HCT116 (cell line): Measurements from ENCODE around the gene AHRR. TPM values are rescaled to one million over a fixed set of nuclear protein-coding genes. Genes with fewer than 3 reads are reported as not detected.

Experiments used
- ATAC-seq: fragments of 200-7000 bp; cut with Tn5 transposase; 2 replicates; pipeline ENCODE4 v1.9.1; 2020; ENCODE audit warnings: mild to moderate bottlenecking, moderate library complexity
- BruUV-seq: library from RNA; stranded (reverse); fragments of 400-500 nt; replicated peaks from 2 replicates; lab custom pipeline; 2021; lab: Mats Ljungman, UMichigan
- CTCF ChIA-PET: fragments of 300-600 bp; sonication (Branson Sonifier 250); formaldehyde crosslinking; loops from one replicate; lab custom pipeline; 2021; ENCODE audit warnings: antibody characterized with exemption; lab: Charles Lee
- POLR2A ChIA-PET: fragments of 300-600, 350-600 bp; sonication (Branson Sonifier 250); formaldehyde crosslinking; loops from one replicate; lab custom pipeline; 2021; ENCODE audit warnings: antibody characterized with exemption; lab: Charles Lee
- RAD21 ChIA-PET, 2 experiments: fragments of 300-600 bp; sonication (Branson Sonifier 250); formaldehyde crosslinking; loops; one replicate each; lab custom pipeline; 2023; ENCODE audit warnings: low total read pairs in 2 of 2; ENCODE audit not compliant: uncharacterized antibody in 2 of 2, unreplicated experiment in 2 of 2, low non-redundant PET in 1 of 2; lab: Charles Lee
- DNase-seq: peaks from one replicate; pipeline ENCODE4 v3.0.0-alpha.2; 2010; ENCODE audit warnings: low read depth, low spot score
- H2AFZ ChIP-seq: fragments of 200-600 bp; shearing (Covaris generic), sonication (generic); 2 replicates; pipeline ENCODE4 v1.6.1; 2017; ENCODE audit warnings: low read depth, mixed run types, mixed read lengths, antibody characterized with exemption, low read length; ENCODE audit not compliant: poor library complexity, severe bottlenecking
- H3K27ac ChIP-seq: 2 replicates; pipeline ENCODE4 v1.5.1; 2012; ENCODE audit warnings: low read depth, low read length
- H3K27me3 ChIP-seq: fragments of 200-600 bp; sonication (generic); 2 replicates; pipeline ENCODE4 v1.6.1; 2016; ENCODE audit warnings: mixed run types, low read length, mixed read lengths; ENCODE audit not compliant: insufficient read depth
- H3K36me3 ChIP-seq, 2 experiments: fragments of 200-500 bp in 1 of 2; fragments of 200-600 bp in 1 of 2; sonication (Bioruptor generic) in 1 of 2; sonication (generic) in 1 of 2; 2 replicates each; pipeline versions ENCODE4 v1.5.1 to v1.6.1; 2014 to 2016; ENCODE audit warnings: low read length in 2 of 2, inconsistent platforms in 1 of 2, mixed read lengths in 1 of 2, mixed run types in 1 of 2; ENCODE audit not compliant: insufficient read depth in 2 of 2, control insufficient read depth in 1 of 2
- H3K4me1 ChIP-seq, 2 experiments: fragments of 200-600 bp in 1 of 2; sonication (generic) in 1 of 2; 2 replicates each; pipeline versions ENCODE4 v1.5.1 to v1.6.1; 2012 to 2017; ENCODE audit warnings: low read length in 2 of 2, inconsistent platforms in 1 of 2, mild to moderate bottlenecking in 1 of 2, mixed read lengths in 1 of 2, mixed run types in 1 of 2, moderate library complexity in 1 of 2; ENCODE audit not compliant: insufficient read depth in 2 of 2, control insufficient read depth in 1 of 2
- H3K4me2 ChIP-seq: fragments of 200-600 bp; sonication (generic); 2 replicates; pipeline ENCODE4 v1.6.1; 2017; ENCODE audit warnings: mixed run types, low read length, mixed read lengths
- H3K4me3 ChIP-seq, 2 experiments: fragments of 200-600 bp in 1 of 2; sonication (generic) in 1 of 2; replicated peaks in 1 of 2; 2 replicates each; pipeline ENCODE4 v1.5.1; 2011 to 2016; ENCODE audit warnings: low read length in 2 of 2, control low read depth in 1 of 2, low read depth in 1 of 2, mild to moderate bottlenecking in 1 of 2, mixed read lengths in 1 of 2, mixed run types in 1 of 2
- H3K79me2 ChIP-seq: fragments of 200-600 bp; sonication (generic); 2 replicates; pipeline ENCODE4 v1.6.1; 2017; ENCODE audit warnings: mild to moderate bottlenecking, mixed run types, low read length, moderate library complexity, mixed read lengths; ENCODE audit not compliant: insufficient read depth
- H3K9ac ChIP-seq: fragments of 200-600 bp; sonication (generic); 2 replicates; pipeline ENCODE4 v1.6.1; 2016; ENCODE audit warnings: low read length, mixed read lengths
- H3K9me2 ChIP-seq: fragments of 200-600 bp; sonication (generic), shearing (Covaris generic); 2 replicates; pipeline ENCODE4 v1.6.1; 2017; ENCODE audit warnings: mixed run types, mild to moderate bottlenecking, moderate library complexity; ENCODE audit not compliant: insufficient read depth
- H3K9me3 ChIP-seq, 2 experiments: fragments of 200-500 bp in 1 of 2; fragments of 200-600 bp in 1 of 2; sonication (Bioruptor generic) in 1 of 2; sonication (generic) in 1 of 2; 2 replicates each; pipeline ENCODE4 v1.6.1; 2014 to 2017; ENCODE audit warnings: low read length in 2 of 2, mixed read lengths in 2 of 2, inconsistent platforms in 1 of 2, low read depth in 1 of 2, mild to moderate bottlenecking in 1 of 2, mixed run types in 1 of 2, moderate library complexity in 1 of 2; ENCODE audit not compliant: control insufficient read depth in 1 of 2, insufficient read depth in 1 of 2
- H4K20me1 ChIP-seq: fragments of 200-600 bp; sonication (generic), shearing (Covaris generic); 2 replicates; pipeline ENCODE4 v1.6.1; 2017; ENCODE audit warnings: mixed run types, mild to moderate bottlenecking, moderate library complexity; ENCODE audit not compliant: insufficient read depth
- EGR1 ChIP-seq: IDR thresholded peaks from 2 replicates; pipeline ENCODE4 v1.6.1; 2012; ENCODE audit warnings: low read depth
- EZH2 ChIP-seq: fragments of 200-600 bp; sonication (generic); IDR thresholded peaks from 2 replicates; pipeline ENCODE4 v1.6.1; 2017; ENCODE audit warnings: antibody characterized with exemption, mixed run types
- EZH2phosphoT487 ChIP-seq: fragments of 200-600 bp; IDR thresholded peaks from 2 replicates; pipeline ENCODE4 v1.6.1; 2018; ENCODE audit warnings: antibody characterized with exemption, borderline replicate concordance
- RAD21 ChIP-seq: IDR thresholded peaks from 2 replicates; pipeline ENCODE4 v1.6.1; 2012; ENCODE audit warnings: low read depth, mild to moderate bottlenecking
- SP1 ChIP-seq: IDR thresholded peaks from 2 replicates; pipeline ENCODE4 v1.6.1; 2012; ENCODE audit warnings: low read depth
- YY1 ChIP-seq: IDR thresholded peaks from 2 replicates; pipeline ENCODE4 v1.6.1; 2011; ENCODE audit warnings: low read length, low read depth, moderate library complexity, mild to moderate bottlenecking; ENCODE audit not compliant: insufficient replicate concordance; ENCODE audit errors: extremely low read depth
- ZFX ChIP-seq: fragments of 450-650 bp; IDR thresholded peaks from 2 replicates; pipeline ENCODE4 v1.6.1; 2017
- intact Hi-C: fragments of 100-400 bp; cut with micrococcal nuclease; formaldehyde crosslinking; loops from 2 replicates; pipeline ENCODE4 v1.10.0; 2022
- total RNA-seq: library from RNA; stranded (reverse); gene quantifications from one replicate; pipeline ENCODE4 v1.2.1, GENCODE V29; 2021; ENCODE audit not compliant: unreplicated experiment
- TF ChIP-seq, protein P1 (sequence below): IDR thresholded peaks from 2 replicates; pipeline ENCODE4 v1.6.1; 2012
- TF ChIP-seq, protein P2 (sequence below): IDR thresholded peaks from 2 replicates; pipeline ENCODE4 v1.6.1; 2012; ENCODE audit warnings: low read depth

Gene AHRR
- total RNA-seq, 1 experiment from 2014 or later = 12.7 TPM

DNA sequence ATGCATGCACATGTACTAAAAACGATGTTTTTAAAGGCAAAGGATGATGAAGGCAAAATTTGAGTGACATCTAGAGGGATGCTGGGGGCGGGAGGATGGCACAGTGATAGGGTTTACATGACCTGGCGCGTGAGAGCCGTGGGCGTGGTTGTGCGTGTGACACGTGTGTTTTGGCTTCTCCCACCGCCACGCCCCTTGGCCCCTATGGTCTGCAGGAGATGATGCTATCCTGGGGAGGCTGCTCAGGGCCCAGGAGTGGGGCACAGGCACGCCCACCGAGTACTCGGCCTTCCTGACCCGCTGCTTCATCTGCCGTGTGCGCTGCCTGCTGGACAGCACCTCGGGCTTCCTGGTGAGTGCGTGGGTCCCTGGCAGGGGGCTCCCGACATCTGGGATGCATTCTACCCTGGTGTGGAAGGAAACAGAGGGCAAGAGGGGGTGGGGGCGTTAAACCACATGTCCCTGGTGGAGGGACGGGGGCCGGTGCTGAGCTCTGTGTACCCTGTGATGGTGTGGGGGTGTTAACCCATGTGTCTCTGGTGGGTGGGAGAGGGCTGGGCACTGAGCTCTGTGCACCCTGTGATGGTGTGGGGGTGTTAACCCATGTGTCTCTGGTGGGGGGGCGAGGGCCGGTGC lies 102.2 kb downstream of the AHRR start:
- Histone ChIP-seq H2AFZ (no peak overlapping the region), H3K4me1 (peaks cover 0 to 9% of the 10 kb centered on the region in 2 experiments; a peak in 3 of 4 replicates), H3K9me3 (no peaks in the 10 kb centered on the region), H3K27ac (no peak overlapping the region), H3K27me3 (no peaks in the 10 kb centered on the region), H3K36me3 (no peaks in the 10 kb centered on the region), H3K4me3 (no peak overlapping the region), H3K9ac (no peak overlapping the region), H3K4me2 (no peak overlapping the region), H4K20me1 (no peaks in the 10 kb centered on the region), H3K79me2 (no peaks in the 10 kb centered on the region), H3K9me2 (no peaks in the 10 kb centered on the region)
- ChIA-PET CTCF (interaction anchor here (2.3 kb wide), 1 partner anchor 107 kb away, joined by 22 read pairs; no protein-coding TSS in a partner anchor), POLR2A (interaction anchor here (1.3 kb wide), 1 partner anchor 9 kb away, joined by 3 read pairs; no protein-coding TSS in a partner anchor), RAD21 (no interaction called here)
- DNase-seq (no peak), ATAC-seq (no peak)
- intact Hi-C loops = no loop called here
- TF ChIP-seq, protein P1, sequence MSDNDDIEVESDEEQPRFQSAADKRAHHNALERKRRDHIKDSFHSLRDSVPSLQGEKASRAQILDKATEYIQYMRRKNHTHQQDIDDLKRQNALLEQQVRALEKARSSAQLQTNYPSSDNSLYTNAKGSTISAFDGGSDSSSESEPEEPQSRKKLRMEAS = no peak
- TF ChIP-seq ZFX (no peak), EZH2 (no peak)
- BruUV-seq = no TSS peak

DNA sequence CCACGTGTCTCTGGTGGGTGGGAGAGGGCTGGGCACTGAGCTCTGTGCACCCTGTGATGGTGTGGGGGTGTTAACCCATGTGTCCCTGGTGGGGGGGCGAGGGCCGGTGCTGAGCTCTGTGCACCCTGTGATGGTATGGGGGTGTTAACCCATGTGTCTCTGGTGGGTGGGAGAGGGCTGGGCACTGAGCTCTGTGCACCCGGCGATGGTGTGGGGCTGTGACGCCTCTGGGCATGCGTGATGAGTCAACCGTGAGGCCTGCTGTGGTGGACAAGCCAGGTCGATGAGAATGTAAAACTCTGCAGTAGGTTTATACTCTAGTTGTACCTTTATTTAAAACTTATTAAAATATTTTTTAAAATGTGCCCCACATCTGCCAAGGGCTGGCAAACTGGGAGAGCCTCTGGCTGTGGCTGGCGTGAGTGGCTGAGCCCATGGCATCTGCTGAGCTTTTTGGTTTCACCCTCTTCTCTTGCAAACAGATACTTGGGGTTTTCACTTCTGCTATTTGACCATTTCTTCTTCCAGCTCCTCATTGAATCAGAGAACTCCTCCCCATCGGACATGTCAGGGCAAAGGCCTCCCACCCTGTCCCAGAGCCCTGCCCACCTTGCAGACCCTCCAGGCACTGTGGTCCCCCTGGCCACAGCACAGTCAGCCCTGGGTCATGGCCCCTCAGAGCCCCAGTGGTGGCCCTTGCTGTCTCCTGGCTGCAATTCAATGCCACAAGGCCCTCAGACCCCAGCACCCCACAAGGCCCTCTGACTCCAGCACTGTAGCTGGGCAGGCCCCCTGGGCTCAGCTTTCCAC lies 103.0 kb downstream of the AHRR start:
- ChIA-PET RAD21 (no interaction called here), CTCF (interaction anchor here (1.8 to 2.3 kb wide), 2 partner anchors 11 to 107 kb away, joined by 10 to 22 read pairs; no protein-coding TSS in a partner anchor), POLR2A (interaction anchor here (1.3 kb wide), 1 partner anchor 10 kb away, joined by 3 read pairs; no protein-coding TSS in a partner anchor)
- intact Hi-C loops = no loop called here
- H3K9me3 ChIP-seq = no peaks in the 10 kb centered on the region
- TF ChIP-seq, protein P2, sequence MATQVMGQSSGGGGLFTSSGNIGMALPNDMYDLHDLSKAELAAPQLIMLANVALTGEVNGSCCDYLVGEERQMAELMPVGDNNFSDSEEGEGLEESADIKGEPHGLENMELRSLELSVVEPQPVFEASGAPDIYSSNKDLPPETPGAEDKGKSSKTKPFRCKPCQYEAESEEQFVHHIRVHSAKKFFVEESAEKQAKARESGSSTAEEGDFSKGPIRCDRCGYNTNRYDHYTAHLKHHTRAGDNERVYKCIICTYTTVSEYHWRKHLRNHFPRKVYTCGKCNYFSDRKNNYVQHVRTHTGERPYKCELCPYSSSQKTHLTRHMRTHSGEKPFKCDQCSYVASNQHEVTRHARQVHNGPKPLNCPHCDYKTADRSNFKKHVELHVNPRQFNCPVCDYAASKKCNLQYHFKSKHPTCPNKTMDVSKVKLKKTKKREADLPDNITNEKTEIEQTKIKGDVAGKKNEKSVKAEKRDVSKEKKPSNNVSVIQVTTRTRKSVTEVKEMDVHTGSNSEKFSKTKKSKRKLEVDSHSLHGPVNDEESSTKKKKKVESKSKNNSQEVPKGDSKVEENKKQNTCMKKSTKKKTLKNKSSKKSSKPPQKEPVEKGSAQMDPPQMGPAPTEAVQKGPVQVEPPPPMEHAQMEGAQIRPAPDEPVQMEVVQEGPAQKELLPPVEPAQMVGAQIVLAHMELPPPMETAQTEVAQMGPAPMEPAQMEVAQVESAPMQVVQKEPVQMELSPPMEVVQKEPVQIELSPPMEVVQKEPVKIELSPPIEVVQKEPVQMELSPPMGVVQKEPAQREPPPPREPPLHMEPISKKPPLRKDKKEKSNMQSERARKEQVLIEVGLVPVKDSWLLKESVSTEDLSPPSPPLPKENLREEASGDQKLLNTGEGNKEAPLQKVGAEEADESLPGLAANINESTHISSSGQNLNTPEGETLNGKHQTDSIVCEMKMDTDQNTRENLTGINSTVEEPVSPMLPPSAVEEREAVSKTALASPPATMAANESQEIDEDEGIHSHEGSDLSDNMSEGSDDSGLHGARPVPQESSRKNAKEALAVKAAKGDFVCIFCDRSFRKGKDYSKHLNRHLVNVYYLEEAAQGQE = no peak
- TF ChIP-seq SP1 = no peak
- TF ChIP-seq, protein P1 = no peak
- no peak for TF ChIP-seq EGR1
- no peak for TF ChIP-seq EZH2
- no peak for TF ChIP-seq EZH2phosphoT487
- TF ChIP-seq YY1 = no peak
- no peak for TF ChIP-seq ZFX
- TF ChIP-seq RAD21 = no peak
- H2AFZ ChIP-seq = no peak overlapping the region
- peaks cover 0 to 9% of the 10 kb centered on the region in 2 experiments; a peak in 3 of 4 replicates for H3K4me1 ChIP-seq
- H3K27me3 ChIP-seq = no peaks in the 10 kb centered on the region
- DNase-seq (no peak), ATAC-seq (no peak)
- H3K9ac ChIP-seq = no peak overlapping the region
- no peaks in the 10 kb centered on the region for H4K20me1 ChIP-seq
- no peaks in the 10 kb centered on the region for H3K9me2 ChIP-seq
- no peak overlapping the region for H3K4me3 ChIP-seq
- no peaks in the 10 kb centered on the region for H3K79me2 ChIP-seq
- no peak overlapping the region for H3K4me2 ChIP-seq
- no peaks in the 10 kb centered on the region for H3K36me3 ChIP-seq
- H3K27ac ChIP-seq = no peak overlapping the region
- no TSS peak for BruUV-seq
